HepG2 (cell line): ENCODE measurements around the gene SHPK. TPM values are rescaled to one million over a fixed set of nuclear protein-coding genes. Genes with fewer than 3 reads are reported as not detected.

Experiments used
- ELF1 ChIP-seq: sonication (generic); formaldehyde crosslinking; IDR thresholded peaks from 2 replicates; pipeline ENCODE4 v1.4.0; 2020; ENCODE audit warnings: missing genetic modification reagents
- HIC2 ChIP-seq: sonication (generic); formaldehyde crosslinking; IDR thresholded peaks from 2 replicates; pipeline ENCODE4 v1.9.0; 2022; ENCODE audit warnings: low read depth, missing genetic modification reagents
- JUN ChIP-seq: sonication (generic); formaldehyde crosslinking; IDR thresholded peaks from 2 replicates; pipeline ENCODE4 v1.4.0; 2020; ENCODE audit warnings: mild to moderate bottlenecking, missing genetic modification reagents
- MEIS2 ChIP-seq: sonication (generic); formaldehyde crosslinking; IDR thresholded peaks from 2 replicates; pipeline ENCODE4 v1.9.0; 2021; ENCODE audit warnings: mild to moderate bottlenecking, missing genetic modification reagents
- NFE2 ChIP-seq: sonication (generic); formaldehyde crosslinking; IDR thresholded peaks from 2 replicates; pipeline ENCODE4 v1.4.0; 2020; ENCODE audit warnings: missing genetic modification reagents
- NKX3-1 ChIP-seq: sonication (generic); formaldehyde crosslinking; IDR thresholded peaks from 2 replicates; pipeline ENCODE4 v1.5.0; 2020; ENCODE audit warnings: missing genetic modification reagents
- PRDM15 ChIP-seq: sonication (generic); formaldehyde crosslinking; IDR thresholded peaks from 2 replicates; pipeline ENCODE4 v1.4.0; 2020; ENCODE audit warnings: missing genetic modification reagents
- REL ChIP-seq: sonication (generic); formaldehyde crosslinking; conservative IDR thresholded peaks from 2 replicates; pipeline ENCODE4 v1.8.0; 2022; ENCODE audit warnings: mild to moderate bottlenecking, missing genetic modification reagents, moderate library complexity
- SNAPC4 ChIP-seq: sonication (generic); formaldehyde crosslinking; IDR thresholded peaks from 2 replicates; pipeline ENCODE4 v1.4.0; 2020; ENCODE audit warnings: mild to moderate bottlenecking, missing genetic modification reagents
- TBL1XR1 ChIP-seq: fragments of 150-350 bp; IDR thresholded peaks from 2 replicates; pipeline ENCODE4 v1.6.1; 2014; ENCODE audit warnings: borderline replicate concordance, low read length; ENCODE audit not compliant: partially characterized antibody
- ZFP41 ChIP-seq: sonication (generic); formaldehyde crosslinking; IDR thresholded peaks from 2 replicates; pipeline ENCODE4 v1.4.0; 2020; ENCODE audit warnings: mild to moderate bottlenecking, missing genetic modification reagents, borderline replicate concordance
- ZNF530 ChIP-seq: sonication (generic); formaldehyde crosslinking; IDR thresholded peaks from 2 replicates; pipeline ENCODE4 v1.5.0; 2020; ENCODE audit warnings: low read depth, mild to moderate bottlenecking, missing genetic modification reagents
- ZNF83 ChIP-seq: sonication (generic); formaldehyde crosslinking; IDR thresholded peaks from 2 replicates; pipeline ENCODE4 v1.4.0; 2020; ENCODE audit warnings: missing genetic modification reagents, mild to moderate bottlenecking, borderline replicate concordance
- polyA plus RNA-seq, 8 experiments: library from polyadenylated mRNA; depleted of rRNA in 3 of 8; stranded (reverse) in 7 of 8; unstranded in 1 of 8; fragments of >200 nt; fragmentation: Illumina TruSeq in 4 of 8; extraction: Trizol in 4 of 8; gene quantifications; 2 replicates each; pipeline versions ENCODE4 v1.2.1 to v1.2.3, GENCODE V29; 2011 to 2016; ENCODE audit warnings: low read depth in 4 of 8, missing spikeins in 1 of 8, mixed read lengths in 1 of 8; ENCODE audit not compliant: insufficient read depth in 1 of 8
- total RNA-seq, 5 experiments: library from RNA; depleted of rRNA; stranded (reverse); fragments of >200 nt; fragmentation: Illumina TruSeq; extraction: Trizol; gene quantifications; 2 replicates each; pipeline ENCODE4 v1.2.3, GENCODE V29; 2016; ENCODE audit warnings: low read depth in 1 of 5

Gene SHPK
- total and polyA plus RNA-seq, 2 of the 13 experiments (the other 11 are each of a cell fraction or from before 2014, with no cell fraction given) = 16.2 to 30.9 TPM

- TF ChIP-seq HIC2 (CRISPR knock-in tag) (no peak), SNAPC4 (CRISPR knock-in tag) (peak; percentile 83; the same call in 1 of the 2 replicates), ZNF530 (CRISPR knock-in tag) (no peak), REL (CRISPR knock-in tag) (peak; percentile 78), ZNF83 (CRISPR knock-in tag) (peak; percentile 83), PRDM15 (CRISPR knock-in tag) (no peak), MEIS2 (CRISPR knock-in tag) (peak; percentile 73), ELF1 (CRISPR knock-in tag) (peak; percentile 84), NKX3-1 (CRISPR knock-in tag) (0 out of 2 replicates have a peak, but pooled peaks have one; percentile 65), ZFP41 (CRISPR knock-in tag) (0 out of 2 replicates have a peak, but pooled peaks have one; percentile 66), JUN (CRISPR knock-in tag) (no peak), TBL1XR1 (peak; percentile 30), NFE2 (no peak)
Observed at GRCh38 chr17:3636154-3636907, at the start of gene SHPK, which contains the start of gene CTNS (continued).
